Endothelial cell of umbilical vein (primary cell): ENCODE measurements around the gene BLVRA.
"Not testable (repeated sequence)": the region's sequence is repeated elsewhere in the genome, so short reads cannot be mapped to it uniquely, and the experiment has no call there.

Source experiments
- CTCF ChIP-seq, 2 donors: IDR thresholded peaks; 1 replicate in 1 of 2; 2 replicates in 1 of 2; pipeline ENCODE4 v1.5.1; 2011; ENCODE audit warnings: low read length in 2 of 2, mild to moderate bottlenecking in 2 of 2, moderate library complexity in 2 of 2, control low read depth in 1 of 2, inconsistent platforms in 1 of 2, low read depth in 1 of 2; ENCODE audit not compliant: insufficient read depth in 1 of 2; ENCODE audit errors: extremely low read depth in 1 of 2
- EZH2 ChIP-seq: IDR thresholded peaks from 2 replicates; pipeline ENCODE4 v1.6.1; 2012; ENCODE audit warnings: borderline replicate concordance, low read depth, mild to moderate bottlenecking, moderate library complexity, low read length, inconsistent platforms; ENCODE audit not compliant: severe bottlenecking
- GATA2 ChIP-seq: IDR thresholded peaks from 2 replicates; pipeline ENCODE4 v1.7.0; 2011; ENCODE audit warnings: low read depth, mild to moderate bottlenecking, moderate library complexity, mixed read lengths, low read length; ENCODE audit not compliant: insufficient read length, insufficient read depth
- JUN ChIP-seq: IDR thresholded peaks from 2 replicates; pipeline ENCODE4 v1.6.1; 2011; ENCODE audit warnings: borderline replicate concordance, low read depth; ENCODE audit not compliant: insufficient read length, insufficient read depth
- MYC ChIP-seq: IDR thresholded peaks from one replicate; pipeline ENCODE4 v1.6.1; 2011; ENCODE audit warnings: mild to moderate bottlenecking, low read depth, low read length
- POLR2A ChIP-seq: IDR thresholded peaks from 2 replicates; pipeline ENCODE4 v1.6.1; 2012; ENCODE audit warnings: low read depth, mild to moderate bottlenecking, control low read depth, low read length
- POLR2AphosphoS5 ChIP-seq: IDR thresholded peaks from 2 replicates; pipeline ENCODE4 v1.6.1; 2012; ENCODE audit warnings: low read depth, mild to moderate bottlenecking, control low read depth, low read length, moderate library complexity; ENCODE audit not compliant: insufficient read depth

- TF ChIP-seq POLR2AphosphoS5; CTCF (IDR thresholded peaks at IDR 0.05; ENCODE audit: extremely low read depth in 1 of 2, insufficient read depth in 1 of 2, low read depth in 1 of 2, low read length in 2 of 2); POLR2A; EZH2; JUN; GATA2; MYC: not testable (repeated sequence)
Measured at GRCh38 chr7:43775255-43775654, 16.8 kb downstream of the BLVRA start.
